Ishikawa (cell line): ENCODE data around the gene PTN.

Experiments
- CEBPB ChIP-seq: IDR thresholded peaks from 2 replicates; pipeline ENCODE4 v1.6.1; 2012
- CREB1 ChIP-seq: IDR thresholded peaks from 2 replicates; pipeline ENCODE4 v1.6.1; 2012; ENCODE audit warnings: low read depth
- EP300 ChIP-seq: IDR thresholded peaks from 2 replicates; pipeline ENCODE4 v1.6.1; 2012; ENCODE audit warnings: borderline replicate concordance
- FOXM1 ChIP-seq: IDR thresholded peaks from 2 replicates; pipeline ENCODE4 v1.6.1; 2012; ENCODE audit warnings: low read depth, borderline replicate concordance
- MAX ChIP-seq: IDR thresholded peaks from 2 replicates; pipeline ENCODE4 v1.6.1; 2012
- RAD21 ChIP-seq: IDR thresholded peaks from 2 replicates; pipeline ENCODE4 v1.6.1; 2012; ENCODE audit warnings: low read depth
- TAF1 ChIP-seq: IDR thresholded peaks from 2 replicates; pipeline ENCODE4 v1.6.1; 2012; ENCODE audit warnings: low read depth, mild to moderate bottlenecking
- TCF12 ChIP-seq: IDR thresholded peaks from 2 replicates; pipeline ENCODE4 v1.6.1; 2012; ENCODE audit warnings: low read depth
- ZBTB7A ChIP-seq: IDR thresholded peaks from 2 replicates; pipeline ENCODE4 v1.6.1; 2012; ENCODE audit warnings: low read depth
- TF ChIP-seq, protein P1 (sequence below): IDR thresholded peaks from 2 replicates; pipeline ENCODE4 v1.6.1; 2012

- TF ChIP-seq RAD21 (no peak), TAF1 (no peak), FOXM1 (no peak), CEBPB (no peak), CREB1 (no peak), EP300 (no peak), ZBTB7A (no peak), MAX (no peak), TCF12 (no peak)
- TF ChIP-seq, protein P1, sequence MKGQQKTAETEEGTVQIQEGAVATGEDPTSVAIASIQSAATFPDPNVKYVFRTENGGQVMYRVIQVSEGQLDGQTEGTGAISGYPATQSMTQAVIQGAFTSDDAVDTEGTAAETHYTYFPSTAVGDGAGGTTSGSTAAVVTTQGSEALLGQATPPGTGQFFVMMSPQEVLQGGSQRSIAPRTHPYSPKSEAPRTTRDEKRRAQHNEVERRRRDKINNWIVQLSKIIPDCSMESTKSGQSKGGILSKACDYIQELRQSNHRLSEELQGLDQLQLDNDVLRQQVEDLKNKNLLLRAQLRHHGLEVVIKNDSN = no peak
These were observed 16.6 kb upstream of the PTN start for GRCh38 chr7:137360087-137360679.
